Sigmoid colon (tissue), 7 donors: ENCODE measurements around the gene KCNG2. TPM values are rescaled to one million over a fixed set of nuclear protein-coding genes. Genes with fewer than 3 reads are reported as not detected.

ENCODE experiments used
- DNase-seq: peaks from one replicate; pipeline ENCODE4 v3.0.0-alpha.2; 2019
- H3K27ac ChIP-seq, 4 donors: fragments of 200-600 bp; sonication (generic); one replicate each; pipeline ENCODE4 v1.5.1; 2016 to 2019; ENCODE audit warnings: mild to moderate bottlenecking in 1 of 4
- H3K27me3 ChIP-seq, 3 donors: fragments of 200-600 bp; sonication (generic); one replicate each; pipeline ENCODE4 v1.5.1; 2019; ENCODE audit warnings: mild to moderate bottlenecking in 1 of 3
- H3K36me3 ChIP-seq, 4 donors: fragments of 200-600 bp; sonication (generic); one replicate each; pipeline ENCODE4 v1.5.1; 2016 to 2019
- H3K4me1 ChIP-seq, 4 donors: fragments of 200-600 bp; sonication (generic); one replicate each; pipeline ENCODE4 v1.5.1; 2017 to 2019
- H3K4me3 ChIP-seq, 4 donors: fragments of 200-600 bp; sonication (generic); one replicate each; pipeline ENCODE4 v1.5.1; 2017 to 2019; ENCODE audit warnings: mild to moderate bottlenecking in 2 of 4, moderate library complexity in 1 of 4
- H3K9me3 ChIP-seq, 4 donors: fragments of 200-600 bp in 3 of 4; sonication (generic) in 3 of 4; one replicate each; pipeline versions ENCODE4 v1.5.1 to v1.6.1; 2013 to 2019
- EP300 ChIP-seq, 4 donors: sonication (generic); formaldehyde crosslinking; IDR thresholded peaks; one replicate each; pipeline ENCODE4 v1.6.1; 2017; ENCODE audit warnings: antibody characterized with exemption in 4 of 4
- POLR2A ChIP-seq, 2 donors: fragments of 450-650 bp; IDR thresholded peaks; one replicate each; pipeline ENCODE4 v1.6.1; 2016; ENCODE audit warnings: antibody characterized with exemption in 2 of 2, mild to moderate bottlenecking in 2 of 2, moderate library complexity in 2 of 2
- POLR2AphosphoS5 ChIP-seq, 4 donors: sonication (generic); formaldehyde crosslinking; IDR thresholded peaks; one replicate each; pipeline ENCODE4 v1.6.1; 2017; ENCODE audit warnings: antibody characterized with exemption in 4 of 4
- WGBS, 2 donors: extraction: QIAGEN DNeasy Blood & Tissue Kit; methylation state at CpG; one replicate each; pipeline ENCODE4 v1.1.7; 2013; 5-methylcytosine and 5-hydroxymethylcytosine counted together
- intact Hi-C: fragments of 100-400 bp; cut with DNase I; formaldehyde crosslinking; loops from one replicate; pipeline ENCODE4 v1.15.1; 2023
- polyA plus RNA-seq, 3 donors: library from polyadenylated mRNA; stranded (reverse); fragments of 200-250 nt; gene quantifications; one replicate each; pipeline ENCODE4 v1.2.3, GENCODE V29; 2013
- total RNA-seq, 4 donors: library from RNA; depleted of rRNA; stranded (reverse); fragments of >200 nt; gene quantifications; one replicate each; pipeline ENCODE4 v1.1.0, GENCODE V29; 2016
- TF ChIP-seq, protein P1 (sequence below), 4 experiments: fragments of 450-650 bp in 3 of 4; fragments of 200-600 bp in 1 of 4; IDR thresholded peaks; one replicate each; pipeline ENCODE4 v1.5.1; 2016 to 2019; ENCODE audit warnings: antibody characterized with exemption in 4 of 4, mild to moderate bottlenecking in 3 of 4, moderate library complexity in 2 of 4
- donor health status: healthy with polysubstance abuse.
- donor health status: Bipolar disorder and iron deficiency.
- donor health status: healthy.

The KCNG2 gene
- total and polyA plus RNA-seq, 7 donors: 0.15 to 0.41 TPM; not detected in 5

DNA sequence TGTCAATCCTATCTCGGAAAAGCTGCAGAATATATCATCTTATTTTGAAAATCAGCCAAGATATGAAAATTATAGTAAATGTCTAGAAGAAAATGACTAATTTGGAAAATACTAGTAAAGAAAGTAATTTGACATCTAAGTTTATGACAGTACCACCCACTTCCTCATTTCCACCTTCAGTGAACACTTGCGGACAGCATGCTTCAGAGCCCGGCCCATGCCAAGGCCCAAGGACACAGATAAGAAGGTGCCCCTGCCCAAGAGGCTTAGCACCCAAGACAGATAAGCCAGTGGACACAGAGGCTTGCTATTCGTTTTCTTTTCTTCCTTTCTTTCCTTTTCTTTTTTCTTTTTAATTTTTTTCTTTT lies 4.8 kb upstream of the KCNG2 start:
- H3K4me3 ChIP-seq: no peak overlapping the region
- no peaks in the 10 kb centered on the region for H3K9me3 ChIP-seq
- peaks cover 18 to 71% (median 31%) of the 10 kb centered on the region in 3 donors for H3K27me3 ChIP-seq
- 44 to 54% methylated on average over 4 of the region's 4 CpGs for WGBS, 2 donors
- H3K27ac ChIP-seq: no peak overlapping the region
- intact Hi-C loops: no loop called here
- H3K4me1 ChIP-seq: peaks cover 0 to 12% (median 11%) of the 10 kb centered on the region in 4 donors
- no peaks in the 10 kb centered on the region for H3K36me3 ChIP-seq
- TF ChIP-seq, protein P1, sequence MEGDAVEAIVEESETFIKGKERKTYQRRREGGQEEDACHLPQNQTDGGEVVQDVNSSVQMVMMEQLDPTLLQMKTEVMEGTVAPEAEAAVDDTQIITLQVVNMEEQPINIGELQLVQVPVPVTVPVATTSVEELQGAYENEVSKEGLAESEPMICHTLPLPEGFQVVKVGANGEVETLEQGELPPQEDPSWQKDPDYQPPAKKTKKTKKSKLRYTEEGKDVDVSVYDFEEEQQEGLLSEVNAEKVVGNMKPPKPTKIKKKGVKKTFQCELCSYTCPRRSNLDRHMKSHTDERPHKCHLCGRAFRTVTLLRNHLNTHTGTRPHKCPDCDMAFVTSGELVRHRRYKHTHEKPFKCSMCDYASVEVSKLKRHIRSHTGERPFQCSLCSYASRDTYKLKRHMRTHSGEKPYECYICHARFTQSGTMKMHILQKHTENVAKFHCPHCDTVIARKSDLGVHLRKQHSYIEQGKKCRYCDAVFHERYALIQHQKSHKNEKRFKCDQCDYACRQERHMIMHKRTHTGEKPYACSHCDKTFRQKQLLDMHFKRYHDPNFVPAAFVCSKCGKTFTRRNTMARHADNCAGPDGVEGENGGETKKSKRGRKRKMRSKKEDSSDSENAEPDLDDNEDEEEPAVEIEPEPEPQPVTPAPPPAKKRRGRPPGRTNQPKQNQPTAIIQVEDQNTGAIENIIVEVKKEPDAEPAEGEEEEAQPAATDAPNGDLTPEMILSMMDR (IDR thresholded peaks at IDR 0.05): no peak
- TF ChIP-seq POLR2AphosphoS5 (IDR thresholded peaks at IDR 0.05) (no peak), POLR2A (IDR thresholded peaks at IDR 0.05) (no peak), EP300 (IDR thresholded peaks at IDR 0.05) (no peak)
- peak; percentile 55 for DNase-seq

DNA sequence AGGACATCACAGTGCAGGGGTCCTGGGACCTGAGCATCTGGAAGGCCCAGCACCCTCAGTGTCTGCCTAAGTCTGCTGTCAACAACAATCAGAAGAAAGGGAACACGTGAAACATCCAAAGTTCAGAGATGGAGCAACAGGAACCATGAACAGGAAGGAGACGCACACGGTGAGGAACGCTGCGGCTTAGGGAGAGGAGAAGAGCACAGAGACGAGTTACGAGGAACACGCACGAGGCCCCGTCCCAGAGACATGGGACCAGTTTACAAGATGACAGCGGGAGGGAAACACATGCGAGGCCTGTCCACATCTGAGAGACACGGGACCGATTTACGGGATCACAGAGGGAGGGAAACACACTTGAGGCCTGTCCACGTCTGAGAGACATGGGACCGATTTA lies 2.9 kb upstream of the KCNG2 start:
- Histone ChIP-seq H3K27me3 (peaks cover 12 to 71% (median 31%) of the 10 kb centered on the region in 3 donors), H3K27ac (no peak overlapping the region), H3K9me3 (no peaks in the 10 kb centered on the region), H3K36me3 (no peaks in the 10 kb centered on the region), H3K4me1 (peaks cover 0 to 20% (median 19%) of the 10 kb centered on the region in 4 donors), H3K4me3 (no peak overlapping the region)
- WGBS, 2 donors: 91 to 92% methylated on average over 17 of the region's 17 CpGs
- intact Hi-C loops: no loop called here
- peak; percentile 41 for DNase-seq
- TF ChIP-seq POLR2AphosphoS5 (IDR thresholded peaks at IDR 0.05): no peak
- no peak for TF ChIP-seq POLR2A (IDR thresholded peaks at IDR 0.05)
- TF ChIP-seq EP300 (IDR thresholded peaks at IDR 0.05): no peak
- TF ChIP-seq, protein P1 (IDR thresholded peaks at IDR 0.05): no peak

DNA sequence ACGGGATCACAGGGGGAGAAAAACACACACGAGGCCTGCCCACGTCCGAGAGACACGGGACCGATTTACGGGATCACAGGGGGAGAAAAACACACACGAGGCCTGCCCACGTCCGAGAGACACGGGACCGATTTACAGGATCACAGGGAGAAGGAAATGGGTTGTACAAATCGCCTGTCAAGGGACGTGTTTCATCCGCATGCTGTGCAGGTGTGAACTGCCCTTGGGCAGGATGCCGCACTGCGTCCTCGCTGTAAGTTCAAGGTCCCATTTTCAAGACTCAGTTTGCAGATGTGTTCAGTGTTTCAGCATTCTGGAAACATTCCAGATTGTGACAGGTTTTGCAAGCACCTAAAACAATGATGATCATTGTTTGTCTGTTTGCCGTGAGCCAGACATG lies 2.3 kb upstream of the KCNG2 start:
- peaks cover 0 to 20% (median 19%) of the 10 kb centered on the region in 4 donors for H3K4me1 ChIP-seq
- H3K36me3 ChIP-seq: no peaks in the 10 kb centered on the region
- DNase-seq: no peak
- peaks cover 12 to 71% (median 31%) of the 10 kb centered on the region in 3 donors for H3K27me3 ChIP-seq
- 86 to 90% methylated on average over 19 of the region's 19 CpGs for WGBS, 2 donors
- no peak overlapping the region for H3K27ac ChIP-seq
- no peak overlapping the region for H3K4me3 ChIP-seq
- intact Hi-C loops: no loop called here
- no peak for TF ChIP-seq POLR2A (IDR thresholded peaks at IDR 0.05)
- TF ChIP-seq POLR2AphosphoS5 (IDR thresholded peaks at IDR 0.05): no peak
- TF ChIP-seq, protein P1 (IDR thresholded peaks at IDR 0.05): no peak
- TF ChIP-seq EP300 (IDR thresholded peaks at IDR 0.05): no peak
- H3K9me3 ChIP-seq: no peaks in the 10 kb centered on the region

DNA sequence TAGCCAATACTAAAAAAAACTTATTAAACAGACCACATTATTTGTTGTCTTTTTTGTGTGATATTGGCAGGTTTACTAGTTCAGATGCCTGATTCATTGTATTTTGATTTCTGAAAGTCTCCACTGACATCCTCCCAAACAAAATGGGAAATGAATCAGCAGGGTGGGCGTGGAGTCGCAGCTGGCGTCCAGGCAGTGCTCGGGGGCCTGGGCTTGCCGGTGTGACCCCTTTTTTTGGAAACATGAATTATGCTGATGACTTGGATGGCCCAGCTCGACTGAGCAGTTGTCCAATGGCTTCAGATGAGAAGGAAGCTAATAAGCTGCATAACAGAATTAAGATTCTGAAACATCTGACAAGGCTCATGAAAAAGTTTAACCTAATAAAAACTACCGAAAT lies 1.7 kb upstream of the KCNG2 start:
- Histone ChIP-seq H3K27ac (no peak overlapping the region), H3K27me3 (peaks cover 12 to 73% (median 34%) of the 10 kb centered on the region in 3 donors), H3K4me3 (no peak overlapping the region), H3K36me3 (no peaks in the 10 kb centered on the region), H3K4me1 (peaks cover 0 to 20% (median 19%) of the 10 kb centered on the region in 4 donors), H3K9me3 (no peaks in the 10 kb centered on the region)
- TF ChIP-seq, protein P1 (IDR thresholded peaks at IDR 0.05): no peak
- no peak for TF ChIP-seq POLR2A (IDR thresholded peaks at IDR 0.05)
- TF ChIP-seq EP300 (IDR thresholded peaks at IDR 0.05): no peak
- TF ChIP-seq POLR2AphosphoS5 (IDR thresholded peaks at IDR 0.05): no peak
- DNase-seq: peak; percentile 36
- intact Hi-C loops: no loop called here
- 29 to 58% methylated on average over 7 of the region's 7 CpGs for WGBS, 2 donors
